OCI-LY7 (cell line): ENCODE results near the gene CHTF8. TPM values are rescaled to one million over a fixed set of nuclear protein-coding genes. Genes with fewer than 3 reads are reported as not detected.
"Not testable (repeated sequence)": the region's sequence is repeated elsewhere in the genome, so short reads cannot be mapped to it uniquely, and the experiment has no call there.

ENCODE experiments used
- BruUV-seq: library from RNA; stranded (reverse); fragments of 400-500 nt; replicated peaks from 2 replicates; lab custom pipeline; 2021; lab: Mats Ljungman, UMichigan
- CTCF ChIA-PET: fragments of 300-600 bp; sonication (Branson Sonifier 250); formaldehyde crosslinking; loops from one replicate; lab custom pipeline; 2022; ENCODE audit warnings: antibody characterized with exemption; ENCODE audit not compliant: unreplicated experiment; lab: Charles Lee
- POLR2A ChIA-PET: fragments of 300-600 bp; sonication (Branson Sonifier 250); formaldehyde crosslinking; loops from one replicate; lab custom pipeline; 2022; ENCODE audit warnings: antibody characterized with exemption; lab: Charles Lee
- DNase-seq: peaks from one replicate; pipeline ENCODE4 v3.0.0-alpha.2; 2015; ENCODE audit warnings: low spot score
- H2AFZ ChIP-seq: fragments of 200-600 bp; sonication (generic), shearing (Covaris generic); 2 replicates; pipeline ENCODE4 v1.6.1; 2014; ENCODE audit warnings: mild to moderate bottlenecking, antibody characterized with exemption, low read length, moderate library complexity
- H3K27ac ChIP-seq: fragments of 200-600 bp; sonication (generic); 2 replicates; pipeline ENCODE4 v1.5.1; 2014; ENCODE audit warnings: mixed run types, low read depth, mild to moderate bottlenecking, moderate library complexity, low read length, inconsistent platforms; ENCODE audit not compliant: poor library complexity, severe bottlenecking
- H3K36me3 ChIP-seq: fragments of 200-600 bp; sonication (generic); 2 replicates; pipeline ENCODE4 v1.6.1; 2014; ENCODE audit warnings: mild to moderate bottlenecking, antibody characterized with exemption, low read length, moderate library complexity, mixed read lengths; ENCODE audit not compliant: insufficient read depth
- H3K4me1 ChIP-seq: fragments of 200-600 bp; sonication (generic); 2 replicates; pipeline ENCODE4 v1.5.1; 2014; ENCODE audit warnings: mild to moderate bottlenecking, low read length; ENCODE audit not compliant: insufficient read depth, poor library complexity, severe bottlenecking
- H3K4me2 ChIP-seq: fragments of 200-600 bp; sonication (generic); 2 replicates; pipeline ENCODE4 v1.6.1; 2014; ENCODE audit warnings: mild to moderate bottlenecking, low read length
- H3K4me3 ChIP-seq: fragments of 200-600 bp; sonication (generic); 2 replicates; pipeline ENCODE4 v1.5.1; 2014; ENCODE audit warnings: mild to moderate bottlenecking, low read depth, low read length; ENCODE audit not compliant: poor library complexity, severe bottlenecking
- H3K79me2 ChIP-seq: fragments of 200-600 bp; sonication (generic); 2 replicates; pipeline ENCODE4 v1.6.1; 2016; ENCODE audit warnings: low read depth, mild to moderate bottlenecking, low read length, moderate library complexity, mixed read lengths; ENCODE audit not compliant: insufficient read depth
- H3K9me2 ChIP-seq: fragments of 200-600 bp; sonication (generic); 2 replicates; pipeline ENCODE4 v1.6.1; 2016; ENCODE audit warnings: mild to moderate bottlenecking, low read length, mixed read lengths; ENCODE audit not compliant: insufficient read depth
- H3K9me3 ChIP-seq: fragments of 200-600 bp; sonication (generic); 2 replicates; pipeline ENCODE4 v1.6.1; 2014; ENCODE audit warnings: mild to moderate bottlenecking, mixed run types, low read length, mixed read lengths
- H4K20me1 ChIP-seq: fragments of 200-600 bp; sonication (generic); 2 replicates; pipeline ENCODE4 v1.6.1; 2014; ENCODE audit warnings: mild to moderate bottlenecking, antibody characterized with exemption, low read length, moderate library complexity, mixed read lengths; ENCODE audit not compliant: insufficient read depth
- CTCF ChIP-seq: fragments of 200-600 bp; sonication (generic); conservative IDR thresholded peaks from 2 replicates; pipeline ENCODE4 v1.5.1; 2014; ENCODE audit warnings: mild to moderate bottlenecking, antibody characterized with exemption, low read length, moderate library complexity, mixed read lengths
- EZH2phosphoT487 ChIP-seq: fragments of 200-600 bp; sonication (generic); IDR thresholded peaks from 2 replicates; pipeline ENCODE4 v1.6.1; 2018; ENCODE audit warnings: low read depth, borderline replicate concordance, mild to moderate bottlenecking, mixed run types, antibody characterized with exemption, low read length, moderate library complexity, mixed read lengths
- intact Hi-C: fragments of 100-400 bp; cut with micrococcal nuclease; formaldehyde crosslinking; loops from one replicate; pipeline ENCODE4 v1.10.0; 2022; ENCODE audit not compliant: unreplicated experiment
- total RNA-seq, 2 experiments: library from RNA; depleted of rRNA in 1 of 2; stranded (reverse); fragments of >200 nt in 1 of 2; shearing (Covaris generic) in 1 of 2; gene quantifications; 2 replicates each; pipeline ENCODE4 v1.2.3, GENCODE V29; 2014 to 2022

The CHTF8 gene
- total RNA-seq, 2 experiments from 2014 or later, result 58.8 to 151 TPM

- intact Hi-C loops, result no loop called here
- Histone ChIP-seq H3K36me3 (peaks cover 95% of the 10 kb centered on the region), H3K4me1 (no peaks in the 10 kb centered on the region), H4K20me1 (0 out of 2 replicates have a peak, but pooled peaks cover 12% of the 10 kb centered on the region), H3K4me3 (no peak overlapping the region), H3K9me2 (no peaks in the 10 kb centered on the region), H3K79me2 (peaks cover 25% of the 10 kb centered on the region), H3K4me2 (no peak overlapping the region), H2AFZ (no peak overlapping the region), H3K27ac (no peak overlapping the region), H3K9me3 (no peaks in the 10 kb centered on the region)
- no peak for TF ChIP-seq CTCF
- TF ChIP-seq EZH2phosphoT487, result no peak
- POLR2A ChIA-PET, result interaction anchor here (0.7 kb wide), 1 partner anchor 20 kb away, joined by 3 read pairs; no protein-coding TSS in a partner anchor
- DNase-seq, result no peak
- CTCF ChIA-PET, result no interaction called here
- no TSS peak for BruUV-seq
Observed at GRCh38 chr16:69141014-69141413, 8.6 kb upstream of the CHTF8 start.

GRCh38 chr16:69139464-69139863, 7.1 kb upstream of the CHTF8 start:
- Histone ChIP-seq H3K36me3 (peaks cover 92% of the 10 kb centered on the region), H3K79me2 (peaks cover 35% of the 10 kb centered on the region), H4K20me1 (peaks cover 17% of the 10 kb centered on the region; the same call in 1 of the 2 replicates)
- H3K4me2 ChIP-seq, BruUV-seq, H3K4me1 ChIP-seq, H3K27ac ChIP-seq, DNase-seq, H3K9me2 ChIP-seq, CTCF ChIA-PET, H3K9me3 ChIP-seq, H2AFZ ChIP-seq, H3K4me3 ChIP-seq: not testable (repeated sequence)
- POLR2A ChIA-PET, result interaction anchor here (0.6 kb wide), 1 partner anchor 1263 kb away, joined by 4 read pairs; no protein-coding TSS in a partner anchor
- intact Hi-C loops, result loop anchor here (10.0 kb wide), 1 partner anchor 605 kb away; the partner anchor contains the start of gene ZFP90

GRCh38 chr16:69138608-69139007, 6.2 kb upstream of the CHTF8 start:
- Histone ChIP-seq H3K4me1 (peaks cover 11% of the 10 kb centered on the region), H3K9me3 (no peaks in the 10 kb centered on the region), H3K79me2 (peaks cover 43% of the 10 kb centered on the region), H3K9me2 (no peaks in the 10 kb centered on the region), H3K4me3 (no peak overlapping the region), H2AFZ (no peak overlapping the region), H4K20me1 (peaks cover 25% of the 10 kb centered on the region), H3K4me2 (no peak overlapping the region), H3K27ac (no peak overlapping the region), H3K36me3 (peaks cover 89% of the 10 kb centered on the region)
- intact Hi-C loops, result loop anchor here (10.0 kb wide), 1 partner anchor 604 kb away; the partner anchor contains the start of gene ZFP90
- ChIA-PET CTCF (no interaction called here), POLR2A (no interaction called here)
- no peak for TF ChIP-seq CTCF
- DNase-seq, result no peak
- no TSS peak for BruUV-seq
